ENCODE data around the gene OIT3. TPM values are rescaled to one million over a fixed set of nuclear protein-coding genes. Genes with fewer than 3 reads are reported as not detected.

Gene OIT3
- total RNA-seq (2014; rRNA removed; shearing (Covaris generic)): not detected in 2 replicates
- polyA plus RNA-seq (2016; fragmentation: Nextera tagmentation; extraction: Ambion mirVana): not detected in 2 replicates

DNA sequence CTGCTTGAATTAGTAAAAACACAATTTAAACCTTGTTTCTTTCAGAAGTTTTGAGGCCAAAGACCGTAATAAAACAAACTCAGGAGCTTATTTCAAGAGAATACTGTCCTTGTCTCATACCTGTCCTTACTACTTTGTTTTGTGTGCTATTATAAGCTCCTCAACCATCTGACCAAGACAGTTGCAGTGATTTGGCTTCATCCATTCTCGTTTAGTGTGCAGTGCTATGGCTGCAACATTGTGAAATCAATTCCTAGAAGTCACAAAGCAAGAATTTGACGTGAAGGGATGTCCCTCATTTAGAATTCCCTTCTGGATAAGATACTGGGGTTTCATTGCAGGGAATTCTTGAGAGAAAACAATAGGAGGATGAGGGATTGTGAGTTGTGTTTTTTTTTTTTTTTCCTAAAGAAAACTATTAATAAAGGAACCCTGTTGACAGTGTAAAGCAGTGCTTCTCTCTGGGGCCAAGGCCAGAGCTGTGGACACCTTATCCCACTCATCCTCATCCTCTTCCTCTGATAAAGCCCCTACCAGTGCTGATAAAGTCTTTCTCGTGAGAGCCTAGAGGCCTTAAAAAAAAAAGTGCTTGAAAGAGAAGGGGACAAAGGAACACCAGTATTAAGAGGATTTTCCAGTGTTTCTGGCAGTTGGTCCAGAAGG lies at the start of gene OIT3:
Gene OIT3 (plus strand): TSS at position 604 of the 663 bp plus-strand sequence. CDS start 60 bp downstream, outside the sequence.
- Histone ChIP-seq H3K4me2 (ENCODE audit: unreplicated experiment) (no peak within 1 kb of the TSS), H3K79me2 (ENCODE audit: insufficient read depth) (no peaks in the 10 kb centered on the region), H2AFZ (no peak within 1 kb of the TSS), H3K4me3 (no peak within 1 kb of the TSS), H3F3A (ENCODE audit: insufficient read depth) (no peaks in the 10 kb centered on the region), H3K27ac (no peak within 1 kb of the TSS), H3K27me3 (replicated peaks; ENCODE audit: insufficient read depth) (no peaks in the 10 kb centered on the region), H3K9me3 (ENCODE audit: low read depth) (no peaks in the 10 kb centered on the region), H3K9ac (no peak within 1 kb of the TSS), H3K9me2 (ENCODE audit: insufficient read depth) (no peaks in the 10 kb centered on the region), H3K36me3 (ENCODE audit: low read depth) (no peaks in the 10 kb centered on the region), H3K4me1 (ENCODE audit: insufficient read depth) (no peaks in the 10 kb centered on the region), H4K20me1 (ENCODE audit: insufficient read depth) (no peaks in the 10 kb centered on the region)
- TF ChIP-seq EZH2phosphoT487 (IDR thresholded peaks at IDR 0.05; ENCODE audit: insufficient read depth, low read depth): no peak
- no peak for TF ChIP-seq EZH2 (IDR thresholded peaks at IDR 0.05; ENCODE audit: insufficient read depth, poor library complexity, severe bottlenecking)
- peak; percentile 7 for DNase-seq
- in situ Hi-C loops (cut with MboI): no loop called here
- 38 to 42% methylated on average over 4 of the region's 4 CpGs for WGBS, 2 experiments (ENCODE audit: low coverage in 1 of 2, low lambda C conversion rate in 2 of 2, missing lambda C conversion rate in 2 of 2)

DNA sequence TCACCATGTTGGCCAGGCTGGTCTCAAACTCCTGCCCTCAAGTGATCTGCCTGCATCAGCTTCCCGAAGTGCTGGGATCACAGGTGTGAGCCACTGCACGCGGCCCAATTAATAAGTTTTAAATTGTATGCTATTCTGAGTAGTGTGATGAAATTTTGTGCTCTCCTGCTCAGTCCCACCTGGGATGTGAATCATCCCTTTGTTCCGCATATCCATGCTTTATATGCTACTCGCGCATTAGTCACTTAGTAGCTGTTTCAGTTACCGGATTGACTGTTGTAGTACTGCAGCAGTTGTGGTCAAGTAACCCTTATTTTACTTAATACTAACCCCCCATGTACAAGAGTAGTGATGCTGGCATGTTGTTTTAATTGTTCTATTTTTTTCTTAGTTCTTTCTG lies 47.3 kb upstream of the OIT3 start:
- Histone ChIP-seq H3K27me3 (replicated peaks; ENCODE audit: insufficient read depth) (no peaks in the 10 kb centered on the region), H4K20me1 (ENCODE audit: insufficient read depth) (0 out of 2 replicates have a peak, but pooled peaks cover 3% of the 10 kb centered on the region), H3K4me3 (no peak overlapping the region), H3K4me2 (ENCODE audit: unreplicated experiment) (no peak overlapping the region), H3K9ac (no peak overlapping the region), H3F3A (ENCODE audit: insufficient read depth) (no peaks in the 10 kb centered on the region), H3K36me3 (ENCODE audit: low read depth) (peaks cover 4% of the 10 kb centered on the region; the same call in 1 of the 2 replicates), H3K9me3 (ENCODE audit: low read depth) (no peaks in the 10 kb centered on the region), H3K4me1 (ENCODE audit: insufficient read depth) (peaks cover 11% of the 10 kb centered on the region), H2AFZ (no peak overlapping the region), H3K27ac (no peak overlapping the region), H3K9me2 (ENCODE audit: insufficient read depth) (no peaks in the 10 kb centered on the region), H3K79me2 (ENCODE audit: insufficient read depth) (0 out of 2 replicates have a peak, but pooled peaks cover 5% of the 10 kb centered on the region)
- WGBS, 2 experiments (ENCODE audit: low coverage in 1 of 2, low lambda C conversion rate in 2 of 2, missing lambda C conversion rate in 2 of 2): 61 to 63% methylated on average over 7 of the region's 7 CpGs
- in situ Hi-C loops (cut with MboI): no loop called here
- peak; percentile 79 for DNase-seq
- TF ChIP-seq EZH2 (IDR thresholded peaks at IDR 0.05; ENCODE audit: insufficient read depth, poor library complexity, severe bottlenecking): no peak
- no peak for TF ChIP-seq EZH2phosphoT487 (IDR thresholded peaks at IDR 0.05; ENCODE audit: insufficient read depth, low read depth)

DNA sequence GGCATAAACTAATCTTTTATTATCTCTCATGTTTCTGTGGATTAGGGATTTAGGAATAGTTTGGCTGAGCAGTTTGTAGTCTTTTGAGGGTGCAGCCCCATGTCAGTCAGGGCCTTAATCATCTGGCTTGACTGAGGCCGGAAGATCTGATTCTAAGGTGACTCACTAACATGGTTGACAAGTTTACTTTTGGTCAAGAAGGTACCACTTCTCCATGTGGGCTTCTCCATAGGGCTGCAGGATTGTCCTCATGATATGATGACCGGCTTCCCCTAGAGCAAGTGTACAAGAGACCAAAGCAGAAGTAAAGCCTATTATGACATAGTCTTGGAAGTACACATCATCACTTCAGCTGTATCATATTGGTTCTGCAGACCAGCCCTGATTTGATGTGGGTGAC lies 45.9 kb upstream of the OIT3 start:
- no peak overlapping the region for H3K27ac ChIP-seq
- H3F3A ChIP-seq (ENCODE audit: insufficient read depth): no peaks in the 10 kb centered on the region
- 0 out of 2 replicates have a peak, but pooled peaks cover 6% of the 10 kb centered on the region for H3K79me2 ChIP-seq (ENCODE audit: insufficient read depth)
- H2AFZ ChIP-seq: no peak overlapping the region
- H3K4me2 ChIP-seq (ENCODE audit: unreplicated experiment): no peak overlapping the region
- peak; percentile 7 for DNase-seq
- in situ Hi-C loops (cut with MboI): no loop called here
- no peak overlapping the region for H3K4me3 ChIP-seq
- TF ChIP-seq EZH2phosphoT487 (IDR thresholded peaks at IDR 0.05; ENCODE audit: insufficient read depth, low read depth) (no peak), EZH2 (IDR thresholded peaks at IDR 0.05; ENCODE audit: insufficient read depth, poor library complexity, severe bottlenecking) (no peak)
- H3K9ac ChIP-seq: no peak overlapping the region
- no peaks in the 10 kb centered on the region for H3K9me3 ChIP-seq (ENCODE audit: low read depth)
- H3K27me3 ChIP-seq (replicated peaks; ENCODE audit: insufficient read depth): no peaks in the 10 kb centered on the region
- H3K4me1 ChIP-seq (ENCODE audit: insufficient read depth): peaks cover 11% of the 10 kb centered on the region
- peaks cover 4% of the 10 kb centered on the region; the same call in 1 of the 2 replicates for H3K36me3 ChIP-seq (ENCODE audit: low read depth)
- no peaks in the 10 kb centered on the region for H3K9me2 ChIP-seq (ENCODE audit: insufficient read depth)
- WGBS, 2 experiments (ENCODE audit: low coverage in 1 of 2, low lambda C conversion rate in 2 of 2, missing lambda C conversion rate in 2 of 2): 78 to 84% methylated on average over 2 of the region's 2 CpGs
- peaks cover 3% of the 10 kb centered on the region; the same call in 1 of the 2 replicates for H4K20me1 ChIP-seq (ENCODE audit: insufficient read depth)

DNA sequence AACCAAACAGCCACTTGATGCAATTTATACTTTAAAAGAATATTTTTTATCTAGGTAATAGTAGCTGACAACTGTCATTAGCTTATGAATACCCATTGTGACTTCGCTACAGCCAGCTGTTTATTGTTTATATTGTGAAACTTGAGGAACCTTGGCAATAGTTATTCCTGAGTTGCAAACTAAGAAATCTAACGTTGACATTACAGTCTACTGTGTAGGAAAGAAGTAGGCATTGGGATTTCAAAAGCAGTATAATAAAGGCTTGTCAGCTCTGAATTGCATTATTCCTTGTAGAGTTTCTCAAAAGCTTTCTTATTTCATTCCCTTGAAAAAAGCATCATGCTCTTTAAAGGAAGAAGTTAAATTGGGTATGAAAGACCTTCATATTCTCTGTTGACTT lies 42.7 kb upstream of the OIT3 start:
- Histone ChIP-seq H4K20me1 (ENCODE audit: insufficient read depth) (peaks cover 3% of the 10 kb centered on the region; the same call in 1 of the 2 replicates), H3K27me3 (replicated peaks; ENCODE audit: insufficient read depth) (no peaks in the 10 kb centered on the region)
- in situ Hi-C loops (cut with MboI): no loop called here

More for the DNA sequence above, 42.7 kb upstream of the OIT3 start:
- 75 to 76% methylated on average over 2 of the region's 2 CpGs for WGBS, 2 experiments (ENCODE audit: low coverage in 1 of 2, low lambda C conversion rate in 2 of 2, missing lambda C conversion rate in 2 of 2)
- H3K4me2 ChIP-seq (ENCODE audit: unreplicated experiment): no peak overlapping the region
- H3K9me3 ChIP-seq (ENCODE audit: low read depth): no peaks in the 10 kb centered on the region
- H2AFZ ChIP-seq: no peak overlapping the region
- 0 out of 2 replicates have a peak, but pooled peaks cover 6% of the 10 kb centered on the region for H3K79me2 ChIP-seq (ENCODE audit: insufficient read depth)
- H3K4me3 ChIP-seq: no peak overlapping the region
- no peak for TF ChIP-seq EZH2 (IDR thresholded peaks at IDR 0.05; ENCODE audit: insufficient read depth, poor library complexity, severe bottlenecking)
- no peak for TF ChIP-seq EZH2phosphoT487 (IDR thresholded peaks at IDR 0.05; ENCODE audit: insufficient read depth, low read depth)
- DNase-seq: no peak
- peaks cover 11% of the 10 kb centered on the region for H3K4me1 ChIP-seq (ENCODE audit: insufficient read depth)
- no peaks in the 10 kb centered on the region for H3F3A ChIP-seq (ENCODE audit: insufficient read depth)
- no peak overlapping the region for H3K9ac ChIP-seq
- peaks cover 4% of the 10 kb centered on the region; the same call in 1 of the 2 replicates for H3K36me3 ChIP-seq (ENCODE audit: low read depth)
- no peak overlapping the region for H3K27ac ChIP-seq
- no peaks in the 10 kb centered on the region; the same call in 1 of the 2 replicates for H3K9me2 ChIP-seq (ENCODE audit: insufficient read depth)
